Stimulated activated naive B cell treated with anti-CD40 and anti-IgM and Interleukin-4, amounts not matched to agents 10 μg/mL and 1 μg/mL and 100 μg/mL, for 72 hours (primary cell): ENCODE measurements around the gene EPS15.

Source experiments
- ATAC-seq, 2 donors: fragments of 150-1000 bp; cut with Tn5 transposase; replicated peaks; 2 replicates each; pipeline ENCODE4 v1.10.0; 2021; ENCODE audit warnings: moderate library complexity in 1 of 2
- DNase-seq: peaks from one replicate; pipeline ENCODE4 v3.0.0; 2021
- H3K27ac Mint-ChIP-seq: one replicate; pipeline ENCODE4 v1.8.0; 2022; ENCODE audit warnings: mild to moderate bottlenecking, mixed read lengths
- H3K27me3 Mint-ChIP-seq, 2 donors: one replicate each; pipeline ENCODE4 v1.8.0; 2022; ENCODE audit warnings: mixed read lengths in 2 of 2
- H3K36me3 Mint-ChIP-seq, 2 donors: one replicate each; pipeline ENCODE4 v1.8.0; 2022; ENCODE audit warnings: mixed read lengths in 2 of 2, mild to moderate bottlenecking in 1 of 2
- H3K4me1 Mint-ChIP-seq, 2 donors: one replicate each; pipeline ENCODE4 v1.8.0; 2022; ENCODE audit warnings: mixed read lengths in 2 of 2, mild to moderate bottlenecking in 1 of 2
- H3K4me3 Mint-ChIP-seq, 2 donors: one replicate each; pipeline ENCODE4 v1.8.0; 2022; ENCODE audit warnings: mild to moderate bottlenecking in 2 of 2, mixed read lengths in 2 of 2, moderate library complexity in 1 of 2
- H3K9me3 Mint-ChIP-seq, 2 donors: one replicate each; pipeline ENCODE4 v1.8.0; 2022; ENCODE audit warnings: mixed read lengths in 2 of 2, mild to moderate bottlenecking in 1 of 2

The EPS15 gene

GRCh38 chr1:51341876-51342496, 177.1 kb downstream of the EPS15 start:
- peaks cover 0 to 12% of the 10 kb centered on the region in 2 donors for H3K4me1 Mint-ChIP-seq
- peak; percentile 40 to 44 for ATAC-seq
- no peak overlapping the region for H3K27ac Mint-ChIP-seq
- DNase-seq = no peak
- no peak overlapping the region for H3K4me3 Mint-ChIP-seq
- H3K36me3 Mint-ChIP-seq = no peaks in the 10 kb centered on the region
- H3K9me3 Mint-ChIP-seq = no peaks in the 10 kb centered on the region
- peaks cover 31 to 47% of the 10 kb centered on the region in 2 donors for H3K27me3 Mint-ChIP-seq

GRCh38 chr1:51340380-51340779, 178.7 kb downstream of the EPS15 start:
- ATAC-seq (no peak), DNase-seq (no peak)
- H3K27ac Mint-ChIP-seq = no peak overlapping the region
- peaks cover 31 to 37% of the 10 kb centered on the region in 2 donors for H3K27me3 Mint-ChIP-seq
- no peaks in the 10 kb centered on the region for H3K9me3 Mint-ChIP-seq
- no peaks in the 10 kb centered on the region for H3K36me3 Mint-ChIP-seq
- H3K4me1 Mint-ChIP-seq = peaks cover 0 to 9% of the 10 kb centered on the region in 2 donors
- H3K4me3 Mint-ChIP-seq = no peak overlapping the region

GRCh38 chr1:51336711-51337110, 182.4 kb downstream of the EPS15 start:
- H3K27me3 Mint-ChIP-seq = peaks cover 8 to 13% of the 10 kb centered on the region in 2 donors
- DNase-seq = no peak
- H3K4me1 Mint-ChIP-seq = peaks cover under 1% of the 10 kb centered on the region in 2 donors
- no peaks in the 10 kb centered on the region for H3K36me3 Mint-ChIP-seq
- no peak overlapping the region for H3K4me3 Mint-ChIP-seq
- no peak overlapping the region for H3K27ac Mint-ChIP-seq
- no peaks in the 10 kb centered on the region for H3K9me3 Mint-ChIP-seq
- ATAC-seq = no peak

- Mint-ChIP-seq H3K27ac (no peak overlapping the region), H3K27me3 (peaks cover 14 to 17% of the 10 kb centered on the region in 2 donors), H3K4me3 (no peak overlapping the region), H3K36me3 (peaks cover 1 to 3% of the 10 kb centered on the region in 2 donors), H3K4me1 (peaks cover 7% of the 10 kb centered on the region in 2 donors), H3K9me3 (no peaks in the 10 kb centered on the region)
- DNase-seq (no peak), ATAC-seq (no peak)
These were observed 183.1 kb downstream of the EPS15 start for GRCh38 chr1:51336004-51336403.

GRCh38 chr1:51331206-51332100, 187.6 kb downstream of the EPS15 start:
- Mint-ChIP-seq H3K4me3 (peak overlapping the region; percentile 86 to 89), H3K36me3 (peaks cover 1 to 7% of the 10 kb centered on the region in 2 donors), H3K4me1 (peaks cover 11 to 13% of the 10 kb centered on the region in 2 donors), H3K9me3 (no peaks in the 10 kb centered on the region), H3K27ac (peak overlapping the region; percentile 94), H3K27me3 (peaks cover 25 to 46% of the 10 kb centered on the region in 2 donors)
- no peak for DNase-seq
- ATAC-seq = peak; percentile 77 to 80

GRCh38 chr1:51330331-51331201, 188.5 kb downstream of the EPS15 start, which contains the start of gene TTC39A:
Gene TTC39A (minus strand): TSS chr1:51330562. CDS start chr1:51330477, 85 bp downstream.
- peaks cover 33 to 54% of the 10 kb centered on the region in 2 donors for H3K27me3 Mint-ChIP-seq
- peak; percentile 29 to 35 for ATAC-seq
- peaks cover 1 to 7% of the 10 kb centered on the region in 2 donors for H3K36me3 Mint-ChIP-seq
- no peak for DNase-seq
- peak within 1 kb of the TSS; percentile 86 to 89 for H3K4me3 Mint-ChIP-seq
- peaks cover 11 to 13% of the 10 kb centered on the region in 2 donors for H3K4me1 Mint-ChIP-seq
- H3K9me3 Mint-ChIP-seq = no peaks in the 10 kb centered on the region
- H3K27ac Mint-ChIP-seq = peak within 1 kb of the TSS; percentile 94

GRCh38 chr1:51329443-51330325, 189.4 kb downstream of the EPS15 start:
- peaks cover 11 to 13% of the 10 kb centered on the region in 2 donors for H3K4me1 Mint-ChIP-seq
- H3K9me3 Mint-ChIP-seq = no peaks in the 10 kb centered on the region
- DNase-seq = no peak
- ATAC-seq = no peak
- no peak overlapping the region for H3K27ac Mint-ChIP-seq
- peak overlapping the region; percentile 59 to 69 for H3K4me3 Mint-ChIP-seq
- H3K36me3 Mint-ChIP-seq = peaks cover 1 to 7% of the 10 kb centered on the region in 2 donors
- H3K27me3 Mint-ChIP-seq = peaks cover 33 to 54% of the 10 kb centered on the region in 2 donors

- no peak overlapping the region for H3K4me3 Mint-ChIP-seq
- H3K27me3 Mint-ChIP-seq = peaks cover 33 to 54% of the 10 kb centered on the region in 2 donors
- ATAC-seq (no peak), DNase-seq (no peak)
- H3K36me3 Mint-ChIP-seq = peaks cover 1 to 7% of the 10 kb centered on the region in 2 donors
- no peaks in the 10 kb centered on the region for H3K9me3 Mint-ChIP-seq
- no peak overlapping the region for H3K27ac Mint-ChIP-seq
- peaks cover 11 to 13% of the 10 kb centered on the region in 2 donors for H3K4me1 Mint-ChIP-seq
These were observed 190.1 kb downstream of the EPS15 start for GRCh38 chr1:51328926-51329325.

- no peak overlapping the region for H3K27ac Mint-ChIP-seq
- ATAC-seq = no peak
- no peak overlapping the region for H3K4me3 Mint-ChIP-seq
- H3K4me1 Mint-ChIP-seq = peaks cover 11 to 13% of the 10 kb centered on the region in 2 donors
- H3K36me3 Mint-ChIP-seq = peaks cover 1 to 7% of the 10 kb centered on the region in 2 donors
- peaks cover 33 to 54% of the 10 kb centered on the region in 2 donors for H3K27me3 Mint-ChIP-seq
- no peaks in the 10 kb centered on the region for H3K9me3 Mint-ChIP-seq
- DNase-seq = no peak
These were observed 190.8 kb downstream of the EPS15 start for GRCh38 chr1:51328279-51328678.

GRCh38 chr1:51327386-51327785, 191.7 kb downstream of the EPS15 start:
- H3K27ac Mint-ChIP-seq = no peak overlapping the region
- peaks cover 11 to 13% of the 10 kb centered on the region in 2 donors for H3K4me1 Mint-ChIP-seq
- ATAC-seq = no peak
- peaks cover 33 to 54% of the 10 kb centered on the region in 2 donors for H3K27me3 Mint-ChIP-seq
- H3K4me3 Mint-ChIP-seq = no peak overlapping the region
- DNase-seq = no peak
- peaks cover 1 to 7% of the 10 kb centered on the region in 2 donors for H3K36me3 Mint-ChIP-seq
- H3K9me3 Mint-ChIP-seq = no peaks in the 10 kb centered on the region

GRCh38 chr1:51326839-51327238, 192.2 kb downstream of the EPS15 start:
- peaks cover 32 to 51% of the 10 kb centered on the region in 2 donors for H3K27me3 Mint-ChIP-seq
- H3K4me3 Mint-ChIP-seq = no peak overlapping the region
- no peaks in the 10 kb centered on the region for H3K9me3 Mint-ChIP-seq

GRCh38 chr1:51325878-51326755, 192.9 kb downstream of the EPS15 start:
- Mint-ChIP-seq H3K36me3 (peaks cover under 1 to 5% of the 10 kb centered on the region in 2 donors), H3K27ac (peak overlapping the region; percentile 38), H3K4me1 (peaks cover 5 to 6% of the 10 kb centered on the region in 2 donors), H3K4me3 (no peak overlapping the region), H3K27me3 (peaks cover 25 to 44% of the 10 kb centered on the region in 2 donors), H3K9me3 (no peaks in the 10 kb centered on the region)
- DNase-seq (no peak), ATAC-seq (no peak)

More at GRCh38 chr1:51326839-51327238, 192.2 kb downstream of the EPS15 start:
- ATAC-seq (no peak), DNase-seq (no peak)
- peaks cover 1 to 7% of the 10 kb centered on the region in 2 donors for H3K36me3 Mint-ChIP-seq
- H3K27ac Mint-ChIP-seq = no peak overlapping the region
- H3K4me1 Mint-ChIP-seq = peaks cover 11 to 13% of the 10 kb centered on the region in 2 donors
